Neural progenitor cell (in vitro differentiated cells): ENCODE results near the gene FGF16. TPM values are rescaled to one million over a fixed set of nuclear protein-coding genes. Genes with fewer than 3 reads are reported as not detected.
"Not testable (repeated sequence)": the region's sequence is repeated elsewhere in the genome, so short reads cannot be mapped to it uniquely, and the experiment has no call there.

ENCODE experiments used
- DNase-seq: peaks from one replicate; pipeline ENCODE4 v3.0.0-alpha.2; 2016; ENCODE audit warnings: low spot score
- H2AFZ ChIP-seq: fragments of 200-600 bp; sonication (generic); replicated peaks from 2 replicates; pipeline ENCODE4 v1.6.1; 2016; ENCODE audit warnings: antibody characterized with exemption
- H3F3A ChIP-seq: fragments of 200-600 bp; sonication (generic); 2 replicates; pipeline ENCODE4 v1.6.1; 2016; ENCODE audit warnings: antibody characterized with exemption, low read depth
- H3K27ac ChIP-seq: fragments of 200-600 bp; sonication (generic); 2 replicates; pipeline ENCODE4 v1.5.1; 2016; ENCODE audit warnings: mild to moderate bottlenecking
- H3K27me3 ChIP-seq: fragments of 200-600 bp; sonication (generic); 2 replicates; pipeline ENCODE4 v1.6.1; 2016; ENCODE audit warnings: mild to moderate bottlenecking, moderate library complexity
- H3K36me3 ChIP-seq: fragments of 200-600 bp; sonication (generic); 2 replicates; pipeline ENCODE4 v1.5.1; 2016
- H3K4me1 ChIP-seq: fragments of 200-600 bp; sonication (generic); 2 replicates; pipeline ENCODE4 v1.6.1; 2016; ENCODE audit warnings: mixed run types
- H3K4me2 ChIP-seq: fragments of 200-600 bp; sonication (generic); 2 replicates; pipeline ENCODE4 v1.6.1; 2016
- H3K4me3 ChIP-seq: fragments of 200-600 bp; sonication (generic); 2 replicates; pipeline ENCODE4 v1.5.1; 2016
- H3K79me2 ChIP-seq: fragments of 200-600 bp; sonication (generic); 2 replicates; pipeline ENCODE4 v1.6.1; 2016; ENCODE audit warnings: low read depth
- H3K9ac ChIP-seq: fragments of 200-600 bp; sonication (generic); 2 replicates; pipeline ENCODE4 v1.6.1; 2016
- H3K9me3 ChIP-seq: fragments of 200-600 bp; sonication (generic); 2 replicates; pipeline ENCODE4 v1.5.1; 2016; ENCODE audit warnings: low read depth
- H4K20me1 ChIP-seq: fragments of 200-600 bp; sonication (generic); 2 replicates; pipeline ENCODE4 v1.6.1; 2016; ENCODE audit warnings: low read depth
- H3K27ac Mint-ChIP-seq: 3 replicates; pipeline ENCODE4 v1.8.0; 2021; ENCODE audit warnings: mixed read lengths
- H3K27me3 Mint-ChIP-seq: 2 replicates; pipeline ENCODE4 v1.8.0; 2022; ENCODE audit warnings: low read depth, mild to moderate bottlenecking, inconsistent platforms, moderate library complexity, mixed read lengths; ENCODE audit not compliant: insufficient read depth
- H3K36me3 Mint-ChIP-seq: 3 replicates; pipeline ENCODE4 v1.8.0; 2021; ENCODE audit warnings: mixed read lengths
- H3K4me1 Mint-ChIP-seq: 3 replicates; pipeline ENCODE4 v1.8.0; 2021; ENCODE audit warnings: mixed read lengths
- H3K4me3 Mint-ChIP-seq: 3 replicates; pipeline ENCODE4 v1.8.0; 2021; ENCODE audit warnings: mild to moderate bottlenecking, moderate library complexity, mixed read lengths
- H3K9me3 Mint-ChIP-seq: 3 replicates; pipeline ENCODE4 v1.8.0; 2020; ENCODE audit warnings: mixed read lengths
- EZH2 ChIP-seq: fragments of 200-600 bp; sonication (generic); IDR thresholded peaks from 2 replicates; pipeline ENCODE4 v1.6.1; 2017; ENCODE audit warnings: antibody characterized with exemption, mild to moderate bottlenecking, moderate library complexity
- EZH2phosphoT487 ChIP-seq: fragments of 200-600 bp; sonication (generic); IDR thresholded peaks from 2 replicates; pipeline ENCODE4 v1.6.1; 2017; ENCODE audit warnings: antibody characterized with exemption
- total RNA-seq: library from RNA; depleted of rRNA; stranded (reverse); fragments of >200 nt; gene quantifications from 2 replicates; pipeline ENCODE4 v1.2.3, GENCODE V29; 2015; ENCODE audit warnings: low replicate concordance
- TF ChIP-seq, protein P1 (sequence below): fragments of 200-600 bp; sonication (generic); IDR thresholded peaks from 2 replicates; pipeline ENCODE4 v1.5.1; 2017; ENCODE audit warnings: antibody characterized with exemption, mild to moderate bottlenecking

Gene FGF16
- total RNA-seq = not detected in 2 replicates

DNA sequence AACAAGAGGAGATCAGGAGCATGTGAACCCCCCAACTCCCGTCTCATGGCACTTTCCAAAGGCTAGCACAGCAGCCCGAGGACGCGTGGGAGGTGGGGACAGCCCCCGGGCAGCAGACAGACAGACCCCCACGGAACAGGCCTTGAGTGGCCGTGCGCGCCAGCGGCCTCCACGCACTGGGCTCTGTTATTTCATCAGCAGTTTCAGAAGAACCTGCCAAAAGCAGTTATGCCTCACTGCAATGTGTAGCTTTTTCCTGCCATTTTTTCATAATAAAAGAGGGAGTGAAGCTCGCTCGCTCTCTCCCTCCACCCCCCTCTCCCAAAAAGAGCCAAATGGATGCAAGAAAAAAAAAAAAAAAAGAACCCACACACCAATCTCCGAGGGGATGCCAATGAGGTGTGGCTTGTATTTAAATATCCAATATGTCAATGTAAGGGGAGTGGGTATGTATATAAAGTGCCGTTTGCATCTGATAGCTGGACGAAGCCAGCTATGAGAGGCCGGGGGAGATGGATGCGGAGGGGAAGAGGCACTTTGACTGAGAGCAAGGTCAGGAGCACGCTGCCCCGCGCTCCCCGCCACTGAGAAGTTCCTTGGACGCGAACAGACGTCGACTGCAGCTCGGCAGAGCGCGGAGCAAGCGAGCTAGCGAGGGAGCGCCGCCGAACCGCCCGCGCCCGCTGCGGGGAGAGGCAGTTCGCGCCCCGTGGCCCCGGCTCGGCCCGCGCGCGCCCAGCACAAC is at the start of gene FGF16:
TSS of gene FGF16 (plus strand) at position 482 of the 745 bp plus-strand sequence. CDS start 286 bp downstream, outside the sequence.
- H3K36me3 ChIP-seq = no peaks in the 10 kb centered on the region
- no peak for TF ChIP-seq EZH2phosphoT487
- TF ChIP-seq EZH2 = no peak
- TF ChIP-seq, protein P1, sequence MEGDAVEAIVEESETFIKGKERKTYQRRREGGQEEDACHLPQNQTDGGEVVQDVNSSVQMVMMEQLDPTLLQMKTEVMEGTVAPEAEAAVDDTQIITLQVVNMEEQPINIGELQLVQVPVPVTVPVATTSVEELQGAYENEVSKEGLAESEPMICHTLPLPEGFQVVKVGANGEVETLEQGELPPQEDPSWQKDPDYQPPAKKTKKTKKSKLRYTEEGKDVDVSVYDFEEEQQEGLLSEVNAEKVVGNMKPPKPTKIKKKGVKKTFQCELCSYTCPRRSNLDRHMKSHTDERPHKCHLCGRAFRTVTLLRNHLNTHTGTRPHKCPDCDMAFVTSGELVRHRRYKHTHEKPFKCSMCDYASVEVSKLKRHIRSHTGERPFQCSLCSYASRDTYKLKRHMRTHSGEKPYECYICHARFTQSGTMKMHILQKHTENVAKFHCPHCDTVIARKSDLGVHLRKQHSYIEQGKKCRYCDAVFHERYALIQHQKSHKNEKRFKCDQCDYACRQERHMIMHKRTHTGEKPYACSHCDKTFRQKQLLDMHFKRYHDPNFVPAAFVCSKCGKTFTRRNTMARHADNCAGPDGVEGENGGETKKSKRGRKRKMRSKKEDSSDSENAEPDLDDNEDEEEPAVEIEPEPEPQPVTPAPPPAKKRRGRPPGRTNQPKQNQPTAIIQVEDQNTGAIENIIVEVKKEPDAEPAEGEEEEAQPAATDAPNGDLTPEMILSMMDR = no peak
- peak; percentile 48 for DNase-seq
- peak within 1 kb of the TSS; percentile 81 for H3K4me3 Mint-ChIP-seq
- H3K4me3 ChIP-seq = peak within 1 kb of the TSS; percentile 44
- no peaks in the 10 kb centered on the region for H3F3A ChIP-seq
- H3K9me3 ChIP-seq = no peaks in the 10 kb centered on the region
- H3K36me3 Mint-ChIP-seq = no peaks in the 10 kb centered on the region
- H3K27me3 Mint-ChIP-seq = peaks cover 29% of the 10 kb centered on the region
- peak within 1 kb of the TSS; percentile 59 for H3K27ac Mint-ChIP-seq
- no peaks in the 10 kb centered on the region for H3K4me1 Mint-ChIP-seq
- H3K27me3 ChIP-seq = peaks cover 37% of the 10 kb centered on the region
- no peak within 1 kb of the TSS for H3K27ac ChIP-seq
- H3K9ac ChIP-seq = no peak within 1 kb of the TSS
- H3K4me2 ChIP-seq = peak within 1 kb of the TSS; percentile 81
- H3K9me3 Mint-ChIP-seq = peaks cover 10% of the 10 kb centered on the region
- no peaks in the 10 kb centered on the region for H3K4me1 ChIP-seq
- H2AFZ ChIP-seq = peak within 1 kb of the TSS; percentile 87
- no peaks in the 10 kb centered on the region for H3K79me2 ChIP-seq
- no peaks in the 10 kb centered on the region for H4K20me1 ChIP-seq

DNA sequence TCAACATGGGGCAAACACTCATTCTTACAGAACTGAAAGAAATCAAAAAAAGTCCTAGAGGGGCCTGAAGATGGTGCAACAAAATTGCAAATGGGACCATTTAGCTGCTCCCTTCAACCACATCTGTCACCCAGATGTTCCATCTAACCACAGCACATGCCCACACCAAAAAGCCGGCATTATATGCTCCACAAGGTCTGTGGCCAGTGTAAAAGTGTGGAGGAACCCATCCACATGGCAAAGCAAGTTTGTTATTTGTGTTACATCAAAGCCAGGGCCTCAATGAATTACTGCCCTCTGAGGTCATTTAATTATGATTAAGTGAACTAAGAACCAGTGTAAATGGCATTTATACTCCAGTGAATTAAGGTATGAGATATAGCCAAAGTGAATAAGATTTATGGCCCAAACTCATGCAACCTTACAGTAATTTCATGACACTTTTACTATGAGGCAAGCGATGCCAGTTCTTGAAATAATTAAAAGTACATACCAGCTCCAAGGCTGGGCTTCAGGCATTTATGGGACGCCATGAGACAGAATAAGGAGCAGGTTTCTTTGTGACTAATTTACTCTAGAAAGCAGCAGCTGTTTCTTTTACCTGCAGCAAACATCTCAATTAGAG is 48.7 kb upstream of the FGF16 start:
- Histone ChIP-seq H3K27me3 (no peaks in the 10 kb centered on the region), H3K36me3 (no peaks in the 10 kb centered on the region), H3K4me1 (no peaks in the 10 kb centered on the region), H3K9me3 (no peaks in the 10 kb centered on the region), H3K79me2 (no peaks in the 10 kb centered on the region), H3F3A (no peaks in the 10 kb centered on the region), H4K20me1 (no peaks in the 10 kb centered on the region), H3K4me3 (no peak overlapping the region), H3K9ac (no peak overlapping the region), H2AFZ (no peak overlapping the region), H3K27ac (no peak overlapping the region), H3K4me2 (no peak overlapping the region)
- TF ChIP-seq EZH2phosphoT487 (no peak), EZH2 (no peak)
- TF ChIP-seq, protein P1 = no peak
- H3K9me3 Mint-ChIP-seq = peaks cover under 1% of the 10 kb centered on the region
- no peaks in the 10 kb centered on the region for H3K36me3 Mint-ChIP-seq
- peaks cover 2% of the 10 kb centered on the region for H3K27me3 Mint-ChIP-seq
- H3K4me1 Mint-ChIP-seq = no peaks in the 10 kb centered on the region
- no peak overlapping the region for H3K4me3 Mint-ChIP-seq
- DNase-seq = no peak
- H3K27ac Mint-ChIP-seq = no peak overlapping the region

DNA sequence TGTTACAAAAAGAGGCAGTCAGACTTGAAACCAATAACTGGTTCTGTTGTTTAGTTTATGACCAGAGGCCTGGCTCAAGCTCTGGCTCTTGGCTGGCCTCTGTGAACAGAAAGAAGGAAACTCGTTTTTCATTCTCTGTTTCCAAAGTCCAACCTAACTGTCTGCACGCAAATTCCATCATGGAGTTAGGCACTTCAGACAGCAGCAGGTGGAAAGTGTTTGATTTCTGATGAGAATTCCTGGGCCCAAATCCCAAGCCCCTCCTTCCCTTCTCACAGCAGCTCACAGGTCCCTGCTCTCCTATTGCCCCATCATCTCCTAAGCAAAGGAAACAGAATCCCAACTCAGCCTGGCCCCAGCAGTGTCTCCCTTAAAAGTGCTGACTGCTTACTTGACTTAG is 42.8 kb upstream of the FGF16 start:
- peaks cover under 1% of the 10 kb centered on the region for H3K9me3 ChIP-seq
- no peaks in the 10 kb centered on the region for H3K79me2 ChIP-seq
- TF ChIP-seq, protein P1 = no peak
- TF ChIP-seq EZH2 = no peak
- TF ChIP-seq EZH2phosphoT487 = no peak
- no peak overlapping the region for H3K9ac ChIP-seq
- no peak overlapping the region for H3K27ac ChIP-seq
- H3K4me3 ChIP-seq = no peak overlapping the region
- Mint-ChIP-seq H3K4me1 (no peaks in the 10 kb centered on the region), H3K4me3 (no peak overlapping the region), H3K27me3 (peaks cover 2% of the 10 kb centered on the region), H3K9me3 (peaks cover 6% of the 10 kb centered on the region), H3K27ac (no peak overlapping the region), H3K36me3 (no peaks in the 10 kb centered on the region)
- no peak overlapping the region for H3K4me2 ChIP-seq
- H4K20me1 ChIP-seq = no peaks in the 10 kb centered on the region
- H3K4me1 ChIP-seq = no peaks in the 10 kb centered on the region
- DNase-seq = no peak
- H3F3A ChIP-seq = no peaks in the 10 kb centered on the region
- no peak overlapping the region for H2AFZ ChIP-seq
- H3K27me3 ChIP-seq = no peaks in the 10 kb centered on the region
- H3K36me3 ChIP-seq = no peaks in the 10 kb centered on the region

DNA sequence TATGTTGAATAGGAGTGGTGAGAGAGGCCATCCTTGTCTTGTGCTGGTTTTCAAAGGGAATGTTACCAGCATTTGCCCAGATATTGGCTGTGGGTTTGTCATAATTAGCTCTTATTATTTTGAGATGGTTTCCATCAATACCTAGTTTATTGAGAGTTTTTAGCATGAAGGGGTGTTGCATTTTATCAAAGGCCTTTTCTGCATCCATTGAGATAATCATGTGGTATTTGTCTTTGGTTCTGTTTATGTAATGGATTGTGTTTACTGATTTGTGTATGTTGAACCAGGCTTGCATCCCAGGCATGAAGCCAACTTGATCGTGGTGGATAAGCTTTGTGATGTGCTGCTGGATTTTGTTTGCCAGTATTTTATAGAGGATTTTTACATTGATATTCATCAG is 39.4 kb upstream of the FGF16 start:
- not testable (repeated sequence) for H3K27ac Mint-ChIP-seq, H3K36me3 ChIP-seq, H3K4me3 ChIP-seq, H3K27me3 Mint-ChIP-seq, H3K4me1 ChIP-seq, H3K9ac ChIP-seq, DNase-seq, H3K27me3 ChIP-seq, H4K20me1 ChIP-seq, H3F3A ChIP-seq, H3K27ac ChIP-seq, H3K9me3 Mint-ChIP-seq, H3K4me1 Mint-ChIP-seq, H3K9me3 ChIP-seq, H3K79me2 ChIP-seq, H3K4me2 ChIP-seq, H3K4me3 Mint-ChIP-seq, H2AFZ ChIP-seq, H3K36me3 Mint-ChIP-seq
